Measurements from ENCODE around the gene TMEM219. TPM values are rescaled to one million over a fixed set of nuclear protein-coding genes. Genes with fewer than 3 reads are reported as not detected.

Gene TMEM219
- total and polyA plus RNA-seq, 9 of the 15 experiments (the other 6 are each of a cell fraction or from before 2014, with no cell fraction given), result 35.3 to 62.8 (median 55.5) TPM

DNA sequence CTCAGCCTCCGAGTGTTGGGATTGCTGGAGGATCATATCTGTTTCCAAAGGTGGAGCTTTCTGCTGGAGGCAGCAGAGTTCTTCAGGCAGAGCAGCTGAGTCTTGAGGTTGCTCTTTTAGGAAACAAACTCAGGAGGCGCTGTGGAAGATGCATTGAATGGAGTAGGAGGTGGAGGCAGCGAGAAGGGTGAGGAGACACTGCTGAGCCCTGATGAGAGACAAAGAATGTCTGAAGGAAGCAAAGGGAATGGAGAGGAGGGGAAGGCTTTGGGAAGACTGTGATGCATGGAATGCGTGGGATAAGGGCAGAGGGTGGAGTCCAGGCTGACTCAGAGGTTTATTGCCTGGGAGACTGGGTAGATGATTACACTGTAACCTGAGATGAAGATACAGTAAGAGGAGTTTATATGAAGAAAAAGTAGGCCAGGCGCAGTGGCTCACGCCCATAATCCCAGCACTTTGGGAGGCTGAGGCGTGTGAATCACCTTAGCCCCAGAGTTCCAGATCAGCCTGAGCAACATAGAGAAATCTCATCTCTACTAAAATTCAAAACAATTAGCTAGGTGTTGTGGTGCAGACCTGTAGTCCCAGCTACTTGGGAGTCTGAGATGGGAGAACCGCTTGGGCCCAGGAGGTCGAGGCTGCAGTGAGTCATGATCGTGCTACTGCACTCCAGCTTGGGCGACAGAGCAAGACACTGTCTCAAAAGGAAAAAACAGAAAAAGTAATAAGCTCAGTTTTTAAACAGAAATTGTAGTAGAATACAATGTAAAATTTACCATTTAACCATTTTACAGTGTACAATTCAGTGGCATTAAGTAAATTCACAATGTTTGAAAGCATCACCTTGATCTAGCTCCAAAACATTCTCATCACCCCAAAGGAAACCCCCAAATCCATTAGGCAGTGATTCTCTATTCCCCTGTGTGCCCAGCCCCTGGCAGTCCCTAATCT, 17.8 kb upstream of the TMEM219 start (continued):
- no peak for TF ChIP-seq POLR2AphosphoS2 (IDR thresholded peaks at IDR 0.05; ENCODE audit: low read length)
- peak; percentile 24 for TF ChIP-seq MEIS2 (IDR thresholded peaks at IDR 0.05; ENCODE audit: partially characterized antibody)
- TF ChIP-seq ZNF778 (CRISPR knock-in tag; IDR thresholded peaks at IDR 0.05), result no peak
- TF ChIP-seq ZNF263 (CRISPR knock-in tag; IDR thresholded peaks at IDR 0.05; ENCODE audit: borderline replicate concordance), result no peak
- TF ChIP-seq, protein P1, sequence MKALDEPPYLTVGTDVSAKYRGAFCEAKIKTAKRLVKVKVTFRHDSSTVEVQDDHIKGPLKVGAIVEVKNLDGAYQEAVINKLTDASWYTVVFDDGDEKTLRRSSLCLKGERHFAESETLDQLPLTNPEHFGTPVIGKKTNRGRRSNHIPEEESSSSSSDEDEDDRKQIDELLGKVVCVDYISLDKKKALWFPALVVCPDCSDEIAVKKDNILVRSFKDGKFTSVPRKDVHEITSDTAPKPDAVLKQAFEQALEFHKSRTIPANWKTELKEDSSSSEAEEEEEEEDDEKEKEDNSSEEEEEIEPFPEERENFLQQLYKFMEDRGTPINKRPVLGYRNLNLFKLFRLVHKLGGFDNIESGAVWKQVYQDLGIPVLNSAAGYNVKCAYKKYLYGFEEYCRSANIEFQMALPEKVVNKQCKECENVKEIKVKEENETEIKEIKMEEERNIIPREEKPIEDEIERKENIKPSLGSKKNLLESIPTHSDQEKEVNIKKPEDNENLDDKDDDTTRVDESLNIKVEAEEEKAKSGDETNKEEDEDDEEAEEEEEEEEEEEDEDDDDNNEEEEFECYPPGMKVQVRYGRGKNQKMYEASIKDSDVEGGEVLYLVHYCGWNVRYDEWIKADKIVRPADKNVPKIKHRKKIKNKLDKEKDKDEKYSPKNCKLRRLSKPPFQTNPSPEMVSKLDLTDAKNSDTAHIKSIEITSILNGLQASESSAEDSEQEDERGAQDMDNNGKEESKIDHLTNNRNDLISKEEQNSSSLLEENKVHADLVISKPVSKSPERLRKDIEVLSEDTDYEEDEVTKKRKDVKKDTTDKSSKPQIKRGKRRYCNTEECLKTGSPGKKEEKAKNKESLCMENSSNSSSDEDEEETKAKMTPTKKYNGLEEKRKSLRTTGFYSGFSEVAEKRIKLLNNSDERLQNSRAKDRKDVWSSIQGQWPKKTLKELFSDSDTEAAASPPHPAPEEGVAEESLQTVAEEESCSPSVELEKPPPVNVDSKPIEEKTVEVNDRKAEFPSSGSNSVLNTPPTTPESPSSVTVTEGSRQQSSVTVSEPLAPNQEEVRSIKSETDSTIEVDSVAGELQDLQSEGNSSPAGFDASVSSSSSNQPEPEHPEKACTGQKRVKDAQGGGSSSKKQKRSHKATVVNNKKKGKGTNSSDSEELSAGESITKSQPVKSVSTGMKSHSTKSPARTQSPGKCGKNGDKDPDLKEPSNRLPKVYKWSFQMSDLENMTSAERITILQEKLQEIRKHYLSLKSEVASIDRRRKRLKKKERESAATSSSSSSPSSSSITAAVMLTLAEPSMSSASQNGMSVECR (CRISPR knock-in tag; IDR thresholded peaks at IDR 0.05), result 0 out of 2 replicates have a peak, but pooled peaks have one; percentile 15
- TF ChIP-seq GATAD2A (IDR thresholded peaks at IDR 0.05), result no peak
- TF ChIP-seq, protein P2, sequence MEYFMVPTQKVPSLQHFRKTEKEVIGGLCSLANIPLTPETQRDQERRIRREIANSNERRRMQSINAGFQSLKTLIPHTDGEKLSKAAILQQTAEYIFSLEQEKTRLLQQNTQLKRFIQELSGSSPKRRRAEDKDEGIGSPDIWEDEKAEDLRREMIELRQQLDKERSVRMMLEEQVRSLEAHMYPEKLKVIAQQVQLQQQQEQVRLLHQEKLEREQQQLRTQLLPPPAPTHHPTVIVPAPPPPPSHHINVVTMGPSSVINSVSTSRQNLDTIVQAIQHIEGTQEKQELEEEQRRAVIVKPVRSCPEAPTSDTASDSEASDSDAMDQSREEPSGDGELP (CRISPR knock-in tag; IDR thresholded peaks at IDR 0.05; ENCODE audit: borderline replicate concordance), result peak; percentile 86
- TF ChIP-seq RFX5 (IDR thresholded peaks at IDR 0.05; ENCODE audit: low read depth, low read length), result no peak
- peak; percentile 98 for TF ChIP-seq SMARCA5 (IDR thresholded peaks at IDR 0.05)
- no peak for TF ChIP-seq RAD51 (IDR thresholded peaks at IDR 0.05; ENCODE audit: borderline replicate concordance, low read depth)
- TF ChIP-seq ZNF511 (CRISPR knock-in tag; IDR thresholded peaks at IDR 0.05), result peak; percentile 36; the same call in 1 of the 2 replicates
- no peak for TF ChIP-seq XRCC5 (IDR thresholded peaks at IDR 0.05; ENCODE audit: low read depth, low read length)
- TF ChIP-seq PHF8 (IDR thresholded peaks at IDR 0.05; ENCODE audit: borderline replicate concordance, low read length), result peak; percentile 12; the same call in 1 of the 2 replicates
- TF ChIP-seq, protein P3, sequence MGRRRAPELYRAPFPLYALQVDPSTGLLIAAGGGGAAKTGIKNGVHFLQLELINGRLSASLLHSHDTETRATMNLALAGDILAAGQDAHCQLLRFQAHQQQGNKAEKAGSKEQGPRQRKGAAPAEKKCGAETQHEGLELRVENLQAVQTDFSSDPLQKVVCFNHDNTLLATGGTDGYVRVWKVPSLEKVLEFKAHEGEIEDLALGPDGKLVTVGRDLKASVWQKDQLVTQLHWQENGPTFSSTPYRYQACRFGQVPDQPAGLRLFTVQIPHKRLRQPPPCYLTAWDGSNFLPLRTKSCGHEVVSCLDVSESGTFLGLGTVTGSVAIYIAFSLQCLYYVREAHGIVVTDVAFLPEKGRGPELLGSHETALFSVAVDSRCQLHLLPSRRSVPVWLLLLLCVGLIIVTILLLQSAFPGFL (CRISPR knock-in tag; IDR thresholded peaks at IDR 0.05), result no peak
- TF ChIP-seq ZBTB7A (IDR thresholded peaks at IDR 0.05; ENCODE audit: borderline replicate concordance, control insufficient read depth, low read depth, low read length), result no peak
- no peak for TF ChIP-seq POLR2G (IDR thresholded peaks at IDR 0.05; ENCODE audit: low read depth, low read length)
- TF ChIP-seq TEAD1 (CRISPR knock-in tag; IDR thresholded peaks at IDR 0.05), result peak in 1 of 2 experiments; percentile 76; a peak in 1 of 4 replicates
- no peak for TF ChIP-seq TAF9B (IDR thresholded peaks at IDR 0.05; ENCODE audit: partially characterized antibody)
- TF ChIP-seq RBM22 (IDR thresholded peaks at IDR 0.05; ENCODE audit: low read depth, low read length, poor library complexity, severe bottlenecking), result no peak
- peak; percentile 48; the same call in 1 of the 2 replicates for TF ChIP-seq SP1 (CRISPR knock-in tag; IDR thresholded peaks at IDR 0.05)
